Duodenal mucosa (tissue), 2 donors: ENCODE data around the gene MRPL51.

Source experiments
- H3K27ac ChIP-seq: one replicate; pipeline ENCODE4 v1.7.0; 2013; ENCODE audit warnings: low read depth, low read length
- H3K27me3 ChIP-seq, 2 donors: one replicate each; pipeline ENCODE4 v1.7.0; 2013; ENCODE audit warnings: low read length in 2 of 2, control low read depth in 1 of 2; ENCODE audit not compliant: insufficient read depth in 2 of 2, control insufficient read depth in 1 of 2
- H3K36me3 ChIP-seq, 2 donors: one replicate each; pipeline ENCODE4 v1.7.0; 2013; ENCODE audit warnings: low read length in 2 of 2, control low read depth in 1 of 2; ENCODE audit not compliant: insufficient read depth in 2 of 2, control insufficient read depth in 1 of 2
- H3K4me1 ChIP-seq, 2 donors: one replicate each; pipeline ENCODE4 v1.7.0; 2013; ENCODE audit warnings: low read length in 2 of 2, control low read depth in 1 of 2; ENCODE audit not compliant: insufficient read depth in 2 of 2, control insufficient read depth in 1 of 2
- H3K4me3 ChIP-seq, 2 donors: one replicate each; pipeline ENCODE4 v1.7.0; 2013; ENCODE audit warnings: low read length in 2 of 2, low read depth in 1 of 2
- H3K9ac ChIP-seq, 2 donors: one replicate each; pipeline ENCODE4 v1.7.0; 2013; ENCODE audit warnings: low read length in 2 of 2, low read depth in 1 of 2
- H3K9me3 ChIP-seq, 2 donors: one replicate each; pipeline ENCODE4 v1.7.0; 2013; ENCODE audit warnings: low read length in 2 of 2, control low read depth in 1 of 2; ENCODE audit not compliant: control insufficient read depth in 1 of 2

MRPL51 gene

DNA sequence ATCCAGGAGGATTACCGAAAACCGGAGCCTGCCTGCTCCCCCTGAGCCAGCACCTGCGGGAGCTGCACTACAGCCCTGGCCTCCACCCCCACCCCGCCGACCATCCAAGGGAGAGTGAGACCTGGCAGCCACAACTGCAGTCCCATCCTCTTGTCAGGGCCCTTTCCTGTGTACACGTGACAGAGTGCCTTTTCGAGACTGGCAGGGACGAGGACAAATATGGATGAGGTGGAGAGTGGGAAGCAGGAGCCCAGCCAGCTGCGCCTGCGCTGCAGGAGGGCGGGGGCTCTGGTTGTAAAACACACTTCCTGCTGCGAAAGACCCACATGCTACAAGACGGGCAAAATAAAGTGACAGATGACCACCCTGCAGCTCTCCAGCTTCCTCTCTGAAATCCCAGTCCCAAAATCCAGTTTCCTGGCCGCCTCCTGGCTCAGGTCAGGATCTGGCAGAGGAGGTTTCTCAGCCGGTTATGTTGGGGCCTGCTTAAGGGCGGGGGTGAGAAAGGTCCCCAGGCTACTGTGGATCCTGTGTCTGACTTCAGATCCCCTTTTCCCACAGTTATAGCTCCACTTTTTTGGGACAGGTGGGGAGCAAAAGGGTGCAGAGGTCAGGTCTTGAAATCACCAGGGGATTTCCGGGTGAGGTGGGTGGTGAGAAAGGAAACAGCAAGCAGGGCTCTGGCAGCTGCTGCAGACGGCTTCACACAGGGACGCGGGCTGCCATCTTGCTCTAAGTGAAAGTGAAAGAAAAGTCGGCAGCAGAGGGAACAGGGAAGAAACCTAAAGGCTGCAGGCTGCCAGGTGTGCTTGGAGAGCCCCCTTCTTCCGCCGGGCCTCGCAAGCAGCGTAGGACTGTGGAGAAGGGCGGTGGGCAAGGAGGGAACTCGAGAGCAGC, 41.5 kb downstream of the MRPL51 start, which contains the start of gene TAPBPL:
Gene TAPBPL (plus strand): TSS at position 695 of the 897 bp plus-strand sequence. CDS start 207 bp downstream, outside the sequence.
- peak within 1 kb of the TSS; percentile 96 to 99 for H3K4me3 ChIP-seq
- peak within 1 kb of the TSS; percentile 96 for H3K27ac ChIP-seq
- H3K9ac ChIP-seq = peak within 1 kb of the TSS; percentile 99 to 100
- no peaks in the 10 kb centered on the region for H3K27me3 ChIP-seq
- H3K9me3 ChIP-seq = no peaks in the 10 kb centered on the region
- H3K36me3 ChIP-seq = peaks cover 9 to 21% of the 10 kb centered on the region in 2 donors
- H3K4me1 ChIP-seq = peaks cover 24 to 36% of the 10 kb centered on the region in 2 donors

DNA sequence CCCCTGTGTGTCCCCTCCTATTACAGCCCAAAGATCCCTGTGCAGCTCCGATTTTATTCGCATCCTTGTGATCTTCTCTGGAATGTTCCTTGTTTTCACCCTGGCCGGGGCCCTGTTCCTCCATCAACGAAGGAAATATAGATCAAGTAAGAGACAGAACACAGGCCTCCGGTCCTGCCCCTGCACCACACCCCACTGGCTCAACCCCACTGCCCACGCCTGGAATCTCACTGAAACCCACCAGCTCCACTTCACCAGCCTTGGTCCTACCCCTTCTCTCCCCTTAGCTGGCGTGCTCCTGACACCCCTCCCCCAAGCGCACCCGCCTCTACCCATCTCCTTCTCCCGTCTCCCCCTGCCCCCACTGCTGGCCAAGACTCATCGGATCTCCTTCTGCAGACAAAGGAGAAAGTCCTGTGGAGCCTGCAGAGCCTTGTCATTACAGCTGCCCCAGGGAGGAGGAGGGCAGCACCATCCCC, 42.2 kb downstream of the MRPL51 start:
- Histone ChIP-seq H3K9ac (peak overlapping the region; percentile 99 to 100), H3K9me3 (no peaks in the 10 kb centered on the region), H3K4me3 (peak overlapping the region; percentile 96 to 99), H3K27ac (peak overlapping the region; percentile 96), H3K36me3 (peaks cover 9 to 21% of the 10 kb centered on the region in 2 donors), H3K4me1 (peaks cover 24 to 36% of the 10 kb centered on the region in 2 donors), H3K27me3 (no peaks in the 10 kb centered on the region)

DNA sequence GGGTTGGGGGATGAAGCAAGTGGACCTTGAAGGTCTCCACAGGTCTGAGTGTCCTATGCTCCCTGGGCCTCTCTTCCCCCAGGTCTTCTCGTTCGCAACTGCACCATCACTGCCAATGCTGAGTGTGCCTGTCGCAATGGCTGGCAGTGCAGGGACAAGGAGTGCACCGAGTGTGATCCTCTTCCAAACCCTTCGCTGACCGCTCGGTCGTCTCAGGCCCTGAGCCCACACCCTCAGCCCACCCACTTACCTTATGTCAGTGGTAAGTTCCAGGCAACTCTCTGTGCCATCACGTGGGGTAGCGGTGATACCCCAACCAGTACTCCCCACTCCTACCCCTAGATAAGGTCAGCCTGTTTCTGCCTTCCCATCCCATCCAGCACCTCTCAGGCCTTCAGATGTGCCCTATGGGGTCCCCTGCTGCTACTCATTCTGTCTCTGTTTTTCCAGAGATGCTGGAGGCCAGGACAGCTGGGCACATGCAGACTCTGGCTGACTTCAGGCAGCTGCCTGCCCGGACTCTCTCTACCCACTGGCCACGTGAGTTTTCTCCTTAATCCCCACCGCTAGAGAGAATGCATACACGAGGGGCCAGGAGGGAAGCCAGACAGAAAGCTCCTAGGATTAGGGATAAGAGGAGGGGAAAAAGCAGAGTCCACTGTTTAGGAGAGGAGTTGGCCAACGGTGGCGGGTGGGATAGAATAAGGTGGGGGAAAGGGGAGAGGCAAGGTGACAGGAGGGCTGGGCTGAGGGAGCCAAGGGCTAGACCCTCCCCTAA, 42.8 kb downstream of the MRPL51 start:
- peaks cover 9 to 19% of the 10 kb centered on the region in 2 donors for H3K36me3 ChIP-seq
- H3K27ac ChIP-seq = no peak overlapping the region
- H3K27me3 ChIP-seq = no peaks in the 10 kb centered on the region
- H3K4me1 ChIP-seq = peaks cover 24 to 36% of the 10 kb centered on the region in 2 donors
- H3K4me3 ChIP-seq = peak overlapping the region; percentile 96 to 99
- H3K9ac ChIP-seq = peak overlapping the region; percentile 99 to 100
- H3K9me3 ChIP-seq = no peaks in the 10 kb centered on the region

DNA sequence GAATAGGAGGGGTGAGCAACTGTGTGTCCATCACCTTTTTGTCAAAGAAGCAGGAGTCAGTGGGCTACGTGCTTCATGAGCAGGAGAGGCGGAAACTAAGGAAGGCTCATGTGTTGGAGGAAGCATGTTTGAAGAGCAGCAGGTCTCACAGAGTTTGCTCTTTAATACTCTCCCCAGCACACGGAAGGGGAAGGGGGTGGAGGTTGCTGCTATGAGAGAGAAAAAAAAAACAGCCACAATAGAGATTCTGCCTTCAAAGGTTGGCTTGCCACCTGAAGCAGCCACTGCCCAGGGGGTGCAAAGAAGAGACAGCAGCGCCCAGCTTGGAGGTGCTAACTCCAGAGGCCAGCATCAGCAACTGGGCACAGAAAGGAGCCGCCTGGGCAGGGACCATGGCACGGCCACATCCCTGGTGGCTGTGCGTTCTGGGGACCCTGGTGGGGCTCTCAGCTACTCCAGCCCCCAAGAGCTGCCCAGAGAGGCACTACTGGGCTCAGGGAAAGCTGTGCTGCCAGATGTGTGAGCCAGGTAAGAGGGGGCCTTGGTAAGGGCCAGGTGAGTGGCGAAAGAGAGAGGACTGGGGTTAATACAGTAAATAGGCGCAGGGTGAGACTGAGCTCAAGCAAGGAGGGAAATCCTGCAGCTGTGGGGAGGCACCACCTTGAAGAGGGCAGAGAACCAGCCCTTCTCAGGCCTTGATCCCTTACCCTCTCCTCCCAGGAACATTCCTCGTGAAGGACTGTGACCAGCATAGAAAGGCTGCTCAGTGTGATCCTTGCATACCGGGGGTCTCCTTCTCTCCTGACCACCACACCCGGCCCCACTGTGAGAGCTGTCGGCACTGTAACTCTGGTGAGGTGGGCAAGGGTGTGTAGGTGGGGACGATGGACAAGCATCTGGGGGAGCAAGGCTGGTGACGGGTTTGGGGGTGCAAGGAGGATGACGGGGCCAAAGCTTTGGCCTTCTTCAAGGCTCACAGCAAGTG, 48.1 kb downstream of the MRPL51 start, which contains the start of gene CD27:
Gene CD27 (plus strand): TSS at position 252 of the 985 bp plus-strand sequence. CDS start 141 bp downstream, at position 393.
- H3K9me3 ChIP-seq = no peaks in the 10 kb centered on the region
- peak within 1 kb of the TSS; percentile 27 to 54 for H3K9ac ChIP-seq
- H3K4me3 ChIP-seq = peak within 1 kb of the TSS; percentile 52 to 62
- H3K4me1 ChIP-seq = peaks cover under 1 to 4% of the 10 kb centered on the region in 2 donors
- H3K27me3 ChIP-seq = no peaks in the 10 kb centered on the region
- peaks cover 0 to 4% of the 10 kb centered on the region in 2 donors for H3K36me3 ChIP-seq
- H3K27ac ChIP-seq = peak within 1 kb of the TSS; percentile 73

DNA sequence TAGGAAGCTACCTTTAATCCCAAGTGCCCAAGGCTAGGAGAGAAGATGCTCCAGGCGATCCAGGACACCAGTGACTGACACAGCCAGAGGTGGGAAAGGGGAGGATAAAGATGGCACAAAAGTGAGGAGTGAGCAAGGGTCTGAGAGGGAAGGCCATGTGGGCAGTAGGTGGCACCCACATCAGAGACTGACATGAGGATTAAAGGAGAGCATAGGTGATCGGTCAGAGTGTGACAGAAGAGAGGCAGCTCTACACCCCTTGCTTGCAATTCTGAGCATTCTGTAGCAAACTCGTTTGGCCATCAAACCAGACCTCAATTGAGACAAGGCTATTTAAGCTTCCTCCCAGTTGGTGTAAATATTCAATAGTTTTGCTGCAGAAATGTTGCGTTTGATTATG, 49.0 kb downstream of the MRPL51 start:
- Histone ChIP-seq H3K4me3 (no peak overlapping the region), H3K36me3 (peaks cover 0 to 4% of the 10 kb centered on the region in 2 donors), H3K27ac (peak overlapping the region; percentile 20)

DNA sequence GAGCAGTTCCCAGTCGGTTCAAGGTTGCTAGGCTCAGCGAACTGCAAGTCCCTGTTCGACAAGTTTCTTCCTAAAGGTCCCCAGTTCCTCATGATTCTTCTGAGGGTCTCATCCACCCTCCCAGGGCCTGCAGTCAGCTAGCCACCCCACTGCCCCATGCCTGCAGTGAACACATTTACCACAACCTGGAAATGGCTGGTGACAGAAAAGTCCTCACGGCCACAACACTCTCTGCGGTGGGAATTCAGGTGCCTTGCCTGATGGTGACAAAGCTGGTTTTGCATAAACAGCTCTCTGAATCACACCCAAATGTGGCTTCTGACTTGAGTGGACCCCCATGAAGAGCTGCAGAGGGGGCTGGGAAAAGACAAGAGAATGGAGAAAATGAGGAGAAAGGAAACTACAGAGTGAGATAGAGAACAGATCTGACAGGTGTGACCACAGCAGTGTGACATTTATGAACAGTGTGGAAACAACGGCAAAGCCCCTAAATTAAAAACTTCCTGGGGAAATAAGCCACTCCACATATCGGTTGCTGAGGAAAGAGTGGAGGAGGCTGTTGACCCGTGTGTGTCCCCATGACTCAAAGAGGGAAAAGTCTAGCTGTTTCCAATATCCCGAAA, 49.6 kb downstream of the MRPL51 start:
- no peaks in the 10 kb centered on the region for H3K9me3 ChIP-seq
- H3K36me3 ChIP-seq = peaks cover 0 to 4% of the 10 kb centered on the region in 2 donors
- H3K27me3 ChIP-seq = no peaks in the 10 kb centered on the region
- no peak overlapping the region for H3K27ac ChIP-seq
- peaks cover 0 to 4% of the 10 kb centered on the region in 2 donors for H3K4me1 ChIP-seq
- H3K4me3 ChIP-seq = no peak overlapping the region
- H3K9ac ChIP-seq = no peak overlapping the region

More for the DNA sequence above, 49.0 kb downstream of the MRPL51 start:
- H3K9me3 ChIP-seq = no peaks in the 10 kb centered on the region
- H3K4me1 ChIP-seq = peaks cover 0 to 4% of the 10 kb centered on the region in 2 donors
- H3K9ac ChIP-seq = no peak overlapping the region
- no peaks in the 10 kb centered on the region for H3K27me3 ChIP-seq

DNA sequence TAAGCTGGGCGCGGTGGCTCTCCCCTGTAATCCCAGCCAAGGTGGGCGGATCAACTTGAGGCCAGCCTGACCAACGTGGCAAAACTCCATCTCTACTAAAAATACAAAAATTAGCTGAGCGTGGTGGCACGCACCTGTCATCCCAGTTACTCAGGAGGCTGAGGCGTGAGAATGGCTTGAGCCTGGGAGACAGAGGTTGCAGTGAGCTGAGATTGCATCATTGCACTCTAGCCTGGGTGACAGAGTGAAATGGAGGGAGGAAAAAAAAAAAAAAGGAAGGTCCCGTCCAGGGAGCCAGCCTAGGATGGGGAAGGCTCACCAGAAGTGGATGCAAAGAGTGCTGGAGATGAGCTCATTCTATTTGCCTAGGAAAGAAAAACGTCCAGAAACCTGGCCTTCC, 50.2 kb downstream of the MRPL51 start:
- Histone ChIP-seq H3K4me1 (peaks cover 0 to under 1% of the 10 kb centered on the region in 2 donors), H3K4me3 (no peak overlapping the region), H3K27ac (no peak overlapping the region), H3K36me3 (peaks cover 0 to 2% of the 10 kb centered on the region in 2 donors), H3K9ac (no peak overlapping the region), H3K27me3 (no peaks in the 10 kb centered on the region), H3K9me3 (no peaks in the 10 kb centered on the region)
